AG09309 (cell line): Measurements from ENCODE around the gene ZNF580.
A peak's percentile ranks its signal among the peaks of the same experiment; 100 is the strongest.

Experiments used
- DNase-seq: peaks from one replicate; pipeline ENCODE4 v3.0.0-alpha.2; 2010; ENCODE audit warnings: low read depth
- H3K4me3 ChIP-seq: 2 replicates; pipeline ENCODE4 v1.5.1; 2011; ENCODE audit warnings: mild to moderate bottlenecking, low read depth, low read length, moderate library complexity; ENCODE audit not compliant: control insufficient read depth
- CTCF ChIP-seq: IDR thresholded peaks from 2 replicates; pipeline ENCODE4 v1.5.1; 2011; ENCODE audit warnings: mild to moderate bottlenecking, low read depth, low read length, inconsistent platforms; ENCODE audit not compliant: insufficient read depth, control insufficient read depth; ENCODE audit errors: missing control alignments

The ZNF580 gene

DNA sequence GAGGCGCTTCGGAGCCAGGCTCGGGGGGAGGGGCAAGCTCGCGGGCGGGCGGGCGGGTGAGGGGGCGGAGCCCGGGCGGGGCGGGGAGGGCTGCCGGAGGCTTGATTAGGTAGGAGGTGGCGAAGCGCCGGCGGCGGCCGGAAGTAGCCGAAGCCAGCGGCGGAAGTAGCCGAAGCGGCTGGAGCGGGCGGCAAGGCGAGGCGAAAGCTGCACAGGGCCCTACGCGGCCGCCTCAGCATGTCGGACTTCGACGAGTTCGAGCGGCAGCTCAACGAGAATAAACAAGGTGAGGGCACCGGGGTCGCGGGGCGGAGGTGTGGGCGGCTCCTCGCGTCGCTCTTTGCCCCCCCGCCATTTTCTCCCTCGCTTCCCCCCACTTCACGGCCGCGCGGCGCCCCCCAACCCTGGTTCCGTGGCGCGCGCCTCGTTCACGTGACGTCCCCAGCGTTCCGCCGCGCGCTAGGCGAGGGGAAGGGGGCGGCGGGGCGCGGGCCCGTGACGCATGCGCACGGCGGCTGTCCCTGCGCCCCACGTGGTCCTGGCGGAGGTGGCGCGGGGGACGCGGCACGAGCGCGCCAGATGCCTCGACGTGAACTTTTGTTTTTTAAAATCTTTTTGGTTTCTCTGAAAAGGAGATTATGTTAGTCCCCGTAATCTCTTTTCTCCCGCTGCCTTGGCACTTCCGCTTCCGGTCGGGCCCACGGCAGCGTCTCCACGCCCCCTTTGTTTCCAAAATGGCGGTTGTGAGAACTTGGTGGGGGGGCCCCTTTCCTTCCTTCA is 14.3 kb downstream of the ZNF580 start, which contains the start of gene U2AF2:
TSS of gene U2AF2 (plus strand) at position 168 of the 780 bp plus-strand sequence. CDS start at position 238, 70 bp downstream.
- H3K4me3 ChIP-seq, result peak within 1 kb of the TSS; percentile 80
- no peak for DNase-seq
- no peak for TF ChIP-seq CTCF

DNA sequence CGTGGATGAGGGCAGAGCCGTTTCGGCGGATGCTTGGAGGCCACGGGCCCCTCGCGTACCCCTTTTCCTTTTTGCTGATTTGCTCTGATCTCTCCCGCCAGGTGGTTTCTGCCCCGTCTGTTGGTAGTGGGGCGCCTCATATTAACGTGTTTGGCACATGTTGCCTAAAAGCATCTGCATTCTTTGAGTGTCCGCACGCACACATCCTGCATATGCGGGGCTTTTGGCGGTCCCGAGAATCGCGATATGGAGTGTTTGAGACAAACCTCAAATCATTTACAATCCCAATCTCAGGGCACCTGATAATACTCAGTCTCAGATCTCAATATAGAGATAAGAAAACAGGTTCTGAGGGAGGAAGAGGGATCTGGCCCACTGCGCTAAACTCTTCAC is 14.8 kb downstream of the ZNF580 start:
- DNase-seq, result no peak
- H3K4me3 ChIP-seq, result peak overlapping the region; percentile 80
- no peak for TF ChIP-seq CTCF

DNA sequence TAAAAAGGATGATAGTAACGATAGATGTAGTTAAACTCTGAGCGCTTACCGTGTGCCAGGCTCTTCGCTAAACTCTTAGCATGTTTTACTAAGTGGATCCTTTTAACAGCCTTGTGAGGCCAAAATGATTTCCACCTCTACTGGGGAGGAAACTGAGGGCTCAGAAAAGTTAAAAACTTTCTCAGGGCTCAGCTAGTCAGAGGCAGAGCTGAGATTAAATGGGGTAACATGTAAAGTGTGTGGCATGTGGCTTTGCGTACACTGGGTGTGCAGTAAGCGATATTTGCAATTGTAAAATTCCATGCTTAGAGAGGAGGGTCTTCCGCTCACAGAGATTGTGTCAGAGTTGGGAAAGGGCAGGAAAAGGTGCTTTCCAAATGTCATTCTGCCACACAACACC is 15.8 kb downstream of the ZNF580 start:
- TF ChIP-seq CTCF, result no peak
- H3K4me3 ChIP-seq, result peak overlapping the region; percentile 80
- no peak for DNase-seq

DNA sequence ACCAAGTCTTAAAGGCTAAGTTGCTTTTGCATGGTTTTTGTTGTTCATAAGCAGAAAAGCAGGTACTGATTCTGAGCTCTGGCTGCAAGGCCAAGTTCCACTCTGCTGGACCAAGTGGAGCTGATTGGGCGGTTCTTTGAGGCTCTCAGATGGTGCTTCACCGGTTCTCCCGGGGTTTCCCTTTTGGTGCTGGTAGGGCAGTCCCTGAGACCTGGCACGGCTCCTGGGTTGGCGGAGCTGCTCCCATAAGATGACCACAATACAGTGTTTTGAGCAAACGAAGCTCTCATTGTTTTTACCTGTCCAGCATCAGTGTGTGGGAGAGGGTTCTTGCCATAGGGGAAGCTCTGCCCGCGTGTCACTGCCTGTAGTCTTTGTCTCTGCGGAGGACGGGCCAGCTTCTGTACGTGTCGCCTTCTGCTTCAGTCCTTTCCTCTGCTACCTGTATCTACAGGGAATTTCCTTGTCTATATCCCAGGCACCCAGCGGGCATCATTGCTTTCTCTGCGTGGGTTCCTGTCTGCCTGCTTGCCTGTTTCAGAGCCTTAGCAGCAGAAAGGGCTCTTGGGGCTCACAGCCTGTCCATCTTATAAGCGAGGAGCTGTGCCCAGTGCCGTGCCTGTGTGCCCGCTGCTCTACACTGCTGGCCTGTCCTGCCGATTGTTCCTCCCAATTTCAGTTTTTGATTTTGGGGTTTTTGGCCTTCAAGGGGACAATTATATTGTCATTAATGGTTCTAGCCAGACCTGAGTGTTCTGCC is 16.4 kb downstream of the ZNF580 start:
- no peak for TF ChIP-seq CTCF
- no peak for DNase-seq
- H3K4me3 ChIP-seq, result peak overlapping the region; percentile 80

GRCh38 chr19:55658846-55659459 is 18.2 kb downstream of the ZNF580 start:
- no peak overlapping the region for H3K4me3 ChIP-seq
- no peak for TF ChIP-seq CTCF
- no peak for DNase-seq

DNA sequence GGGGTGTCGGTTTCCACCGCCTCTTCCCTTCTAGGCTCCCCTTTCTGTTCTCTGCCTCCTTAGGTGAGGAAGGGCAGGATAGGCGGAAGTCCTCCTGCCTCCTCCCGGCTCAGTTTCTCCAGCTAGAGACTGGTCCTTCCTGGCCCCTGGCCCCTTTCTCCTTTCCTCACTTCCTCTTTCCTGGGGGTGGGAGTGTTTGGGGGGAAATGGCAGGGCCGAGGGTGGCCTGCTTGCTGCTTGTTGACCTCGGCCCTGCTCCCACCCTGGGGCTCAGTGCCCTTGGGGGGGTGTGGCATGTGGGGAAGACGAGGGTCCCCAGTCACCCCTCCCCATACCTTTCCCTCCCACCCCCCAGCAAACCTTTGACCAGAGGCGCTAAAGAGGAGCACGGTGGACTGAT is 19.0 kb downstream of the ZNF580 start:
- DNase-seq, result no peak
- TF ChIP-seq CTCF, result no peak

More for the DNA sequence above, 19.0 kb downstream of the ZNF580 start:
- no peak overlapping the region for H3K4me3 ChIP-seq
